DMS53 treated with DMSO at 0.1 percent for 48 hours (cell line): Measurements from ENCODE around the gene WDR62.
"Not testable (repeated sequence)": the region's sequence is repeated elsewhere in the genome, so short reads cannot be mapped to it uniquely, and the experiment has no call there.

Experiments
- DNase-seq: peaks from one replicate; lab custom pipeline; 2025; ENCODE audit not compliant: unreplicated experiment; lab: John Stamatoyannopoulos, UW

Gene WDR62

GRCh38 chr19:36106991-36107390 is 52.3 kb downstream of the WDR62 start:
- DNase-seq = no peak

GRCh38 chr19:36108684-36109083 is 54.0 kb downstream of the WDR62 start:
- DNase-seq = no peak

- no peak for DNase-seq
Measured at GRCh38 chr19:36110487-36111199, 55.9 kb downstream of the WDR62 start, which contains the start of gene OVOL3. OVOL3 (plus strand) TSS chr19:36111143; CDS start chr19:36111203, 60 bp downstream.

- no peak for DNase-seq
Measured at GRCh38 chr19:36111200-36111539, 56.5 kb downstream of the WDR62 start.

- DNase-seq = no peak
Measured at GRCh38 chr19:36112678-36113077, 58.0 kb downstream of the WDR62 start.

GRCh38 chr19:36113425-36113824 is 58.7 kb downstream of the WDR62 start:
- no peak for DNase-seq

- DNase-seq = peak; percentile 38
Measured at GRCh38 chr19:36113894-36114720, 59.4 kb downstream of the WDR62 start.

- DNase-seq = peak; percentile 100
Measured at GRCh38 chr19:36114721-36115452, 60.2 kb downstream of the WDR62 start, which contains the start of gene POLR2I. POLR2I (minus strand) TSS chr19:36114875; CDS start chr19:36114856, 19 bp downstream.

- no peak for DNase-seq
Measured at GRCh38 chr19:36115453-36116343, 61.0 kb downstream of the WDR62 start, which contains the start of gene TBCB. TBCB (plus strand) TSS chr19:36115468; CDS start chr19:36115561, 93 bp downstream.

- no peak for DNase-seq
Measured at GRCh38 chr19:36116344-36116637, 61.6 kb downstream of the WDR62 start.

- DNase-seq = no peak
Measured at GRCh38 chr19:36120092-36120983, 65.6 kb downstream of the WDR62 start.

GRCh38 chr19:36120984-36121358 is 66.3 kb downstream of the WDR62 start:
- no peak for DNase-seq

GRCh38 chr19:36121486-36122124 is 66.9 kb downstream of the WDR62 start:
- no peak for DNase-seq

- no peak for DNase-seq
Measured at GRCh38 chr19:36125557-36125956, 70.9 kb downstream of the WDR62 start.

GRCh38 chr19:36128392-36128736 is 73.7 kb downstream of the WDR62 start:
- DNase-seq = no peak

- DNase-seq = not testable (repeated sequence)
Measured at GRCh38 chr19:36131221-36131620, 76.5 kb downstream of the WDR62 start.

GRCh38 chr19:36134867-36135266 is 80.2 kb downstream of the WDR62 start:
- DNase-seq = not testable (repeated sequence)

GRCh38 chr19:36136964-36137686 is 82.4 kb downstream of the WDR62 start:
- DNase-seq = peak; percentile 70

GRCh38 chr19:36139120-36139472 is 84.4 kb downstream of the WDR62 start:
- no peak for DNase-seq
